Measurements from ENCODE around the gene PEBP1. TPM values are rescaled to one million over a fixed set of nuclear protein-coding genes. Genes with fewer than 3 reads are reported as not detected.

Gene PEBP1
- polyA plus RNA-seq, 1 experiment: 149 TPM

DNA sequence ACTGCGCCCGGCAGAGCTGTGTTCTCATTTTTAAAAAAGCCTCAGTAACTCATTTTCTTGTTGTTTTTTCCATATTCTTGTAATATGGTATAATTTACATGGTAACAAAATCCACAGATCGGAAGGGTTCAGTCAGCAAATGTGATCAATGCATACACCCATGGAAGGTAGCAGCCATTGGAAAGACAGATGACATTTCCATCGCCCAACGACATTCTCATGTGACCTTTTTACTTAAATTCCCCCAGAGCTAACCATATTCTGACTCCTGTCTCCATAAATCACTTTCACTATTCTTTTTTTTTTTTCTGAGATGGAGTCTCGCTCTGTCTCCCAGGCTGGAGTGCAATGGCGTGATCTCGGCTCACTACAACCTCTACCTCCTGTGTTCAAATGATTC, 4.9 kb downstream of the PEBP1 start:
- TF ChIP-seq, protein P1, sequence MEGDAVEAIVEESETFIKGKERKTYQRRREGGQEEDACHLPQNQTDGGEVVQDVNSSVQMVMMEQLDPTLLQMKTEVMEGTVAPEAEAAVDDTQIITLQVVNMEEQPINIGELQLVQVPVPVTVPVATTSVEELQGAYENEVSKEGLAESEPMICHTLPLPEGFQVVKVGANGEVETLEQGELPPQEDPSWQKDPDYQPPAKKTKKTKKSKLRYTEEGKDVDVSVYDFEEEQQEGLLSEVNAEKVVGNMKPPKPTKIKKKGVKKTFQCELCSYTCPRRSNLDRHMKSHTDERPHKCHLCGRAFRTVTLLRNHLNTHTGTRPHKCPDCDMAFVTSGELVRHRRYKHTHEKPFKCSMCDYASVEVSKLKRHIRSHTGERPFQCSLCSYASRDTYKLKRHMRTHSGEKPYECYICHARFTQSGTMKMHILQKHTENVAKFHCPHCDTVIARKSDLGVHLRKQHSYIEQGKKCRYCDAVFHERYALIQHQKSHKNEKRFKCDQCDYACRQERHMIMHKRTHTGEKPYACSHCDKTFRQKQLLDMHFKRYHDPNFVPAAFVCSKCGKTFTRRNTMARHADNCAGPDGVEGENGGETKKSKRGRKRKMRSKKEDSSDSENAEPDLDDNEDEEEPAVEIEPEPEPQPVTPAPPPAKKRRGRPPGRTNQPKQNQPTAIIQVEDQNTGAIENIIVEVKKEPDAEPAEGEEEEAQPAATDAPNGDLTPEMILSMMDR (IDR thresholded peaks at IDR 0.05; ENCODE audit: low read depth, low read length): no peak
- DNase-seq (ENCODE audit: low read depth, low spot score): no peak
- ChIA-PET CTCF (interaction anchor here (0.6 to 1.8 kb wide), 4 partner anchors 19 to 235 kb away, joined by 3 to 8 read pairs (median 4); partner anchors contain the start of gene SUDS3), POLR2A (interaction anchor here (0.6 kb wide), 1 partner anchor 92 kb away, joined by 3 read pairs; no protein-coding TSS in a partner anchor)
- Histone ChIP-seq H3K4me3 (ENCODE audit: low read depth, low read length) (no peak overlapping the region), H3K27ac (ENCODE audit: low read depth, low read length) (no peak overlapping the region), H3K9me3 (ENCODE audit: control insufficient read depth, insufficient read depth, low read length) (no peaks in the 10 kb centered on the region), H3K27me3 (ENCODE audit: control insufficient read depth, insufficient read depth, low read length) (no peaks in the 10 kb centered on the region)

DNA sequence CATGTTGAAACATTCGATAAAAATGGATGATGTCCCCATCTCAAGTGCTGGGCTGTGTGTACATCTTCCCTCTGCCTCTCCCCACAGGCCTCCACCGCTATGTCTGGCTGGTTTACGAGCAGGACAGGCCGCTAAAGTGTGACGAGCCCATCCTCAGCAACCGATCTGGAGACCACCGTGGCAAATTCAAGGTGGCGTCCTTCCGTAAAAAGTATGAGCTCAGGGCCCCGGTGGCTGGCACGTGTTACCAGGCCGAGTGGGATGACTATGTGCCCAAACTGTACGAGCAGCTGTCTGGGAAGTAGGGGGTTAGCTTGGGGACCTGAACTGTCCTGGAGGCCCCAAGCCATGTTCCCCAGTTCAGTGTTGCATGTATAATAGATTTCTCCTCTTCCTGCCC, 8.6 kb downstream of the PEBP1 start:
- Histone ChIP-seq H3K9me3 (ENCODE audit: control insufficient read depth, insufficient read depth, low read length) (no peaks in the 10 kb centered on the region), H3K27me3 (ENCODE audit: control insufficient read depth, insufficient read depth, low read length) (no peaks in the 10 kb centered on the region), H3K4me3 (ENCODE audit: low read depth, low read length) (no peak overlapping the region), H3K27ac (ENCODE audit: low read depth, low read length) (no peak overlapping the region)
- TF ChIP-seq, protein P1 (IDR thresholded peaks at IDR 0.05; ENCODE audit: low read depth, low read length): no peak
- DNase-seq (ENCODE audit: low read depth, low spot score): no peak
- CTCF ChIA-PET: no interaction called here
- POLR2A ChIA-PET: no interaction called here

DNA sequence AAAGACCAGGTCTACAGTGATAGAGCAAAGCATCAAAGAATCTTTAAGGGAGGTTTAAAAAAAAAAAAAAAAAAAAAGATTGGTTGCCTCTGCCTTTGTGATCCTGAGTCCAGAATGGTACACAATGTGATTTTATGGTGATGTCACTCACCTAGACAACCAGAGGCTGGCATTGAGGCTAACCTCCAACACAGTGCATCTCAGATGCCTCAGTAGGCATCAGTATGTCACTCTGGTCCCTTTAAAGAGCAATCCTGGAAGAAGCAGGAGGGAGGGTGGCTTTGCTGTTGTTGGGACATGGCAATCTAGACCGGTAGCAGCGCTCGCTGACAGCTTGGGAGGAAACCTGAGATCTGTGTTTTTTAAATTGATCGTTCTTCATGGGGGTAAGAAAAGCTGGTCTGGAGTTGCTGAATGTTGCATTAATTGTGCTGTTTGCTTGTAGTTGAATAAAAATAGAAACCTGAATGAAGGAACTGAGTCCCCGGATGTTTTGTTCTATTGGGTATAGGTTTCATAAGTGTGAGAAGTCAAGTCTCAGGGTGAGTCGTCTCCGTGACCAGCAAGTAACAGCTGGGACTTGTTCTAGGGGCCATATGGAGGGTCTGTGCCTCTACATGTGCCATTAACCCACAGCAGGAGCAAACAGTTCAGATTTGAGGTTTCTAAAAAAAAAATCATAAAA, 9.3 kb downstream of the PEBP1 start:
- Histone ChIP-seq H3K9me3 (ENCODE audit: control insufficient read depth, insufficient read depth, low read length) (no peaks in the 10 kb centered on the region), H3K4me3 (ENCODE audit: low read depth, low read length) (no peak overlapping the region), H3K27ac (ENCODE audit: low read depth, low read length) (no peak overlapping the region), H3K27me3 (ENCODE audit: control insufficient read depth, insufficient read depth, low read length) (no peaks in the 10 kb centered on the region)
- CTCF ChIA-PET: interaction anchor here (0.8 kb wide), 1 partner anchor 233 kb away, joined by 4 read pairs; no protein-coding TSS in a partner anchor
- POLR2A ChIA-PET: interaction anchor here (0.9 kb wide), 1 partner anchor 10 kb away, joined by 3 read pairs; the partner anchor contains the start of gene PEBP1
- TF ChIP-seq, protein P1 (IDR thresholded peaks at IDR 0.05; ENCODE audit: low read depth, low read length): no peak
- DNase-seq (ENCODE audit: low read depth, low spot score): no peak

DNA sequence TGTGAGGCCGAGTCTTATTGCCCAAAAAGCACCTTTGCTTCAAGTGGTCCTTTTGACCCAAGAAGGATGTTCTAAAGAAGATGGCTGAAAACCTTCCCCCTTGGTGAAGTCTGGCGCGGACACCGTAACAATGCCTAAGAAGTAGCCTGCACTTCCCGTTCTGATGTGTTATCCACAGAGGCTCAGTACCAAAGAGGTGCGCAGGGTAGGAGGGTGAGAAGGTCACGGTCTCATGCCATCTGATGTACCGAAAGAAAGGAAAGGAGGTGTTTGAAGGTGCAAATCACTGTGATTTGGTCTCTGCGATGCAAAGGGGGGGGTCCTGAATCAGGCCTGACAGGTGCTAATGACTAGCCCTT, 9.9 kb downstream of the PEBP1 start:
- Histone ChIP-seq H3K27ac (ENCODE audit: low read depth, low read length) (no peak overlapping the region), H3K4me3 (ENCODE audit: low read depth, low read length) (no peak overlapping the region), H3K27me3 (ENCODE audit: control insufficient read depth, insufficient read depth, low read length) (no peaks in the 10 kb centered on the region), H3K9me3 (ENCODE audit: control insufficient read depth, insufficient read depth, low read length) (no peaks in the 10 kb centered on the region)
- POLR2A ChIA-PET: interaction anchor here (0.9 kb wide), 1 partner anchor 10 kb away, joined by 3 read pairs; the partner anchor contains the start of gene PEBP1
- DNase-seq (ENCODE audit: low read depth, low spot score): no peak
- CTCF ChIA-PET: interaction anchor here (0.8 kb wide), 1 partner anchor 233 kb away, joined by 4 read pairs; no protein-coding TSS in a partner anchor
- TF ChIP-seq, protein P1 (IDR thresholded peaks at IDR 0.05; ENCODE audit: low read depth, low read length): no peak

DNA sequence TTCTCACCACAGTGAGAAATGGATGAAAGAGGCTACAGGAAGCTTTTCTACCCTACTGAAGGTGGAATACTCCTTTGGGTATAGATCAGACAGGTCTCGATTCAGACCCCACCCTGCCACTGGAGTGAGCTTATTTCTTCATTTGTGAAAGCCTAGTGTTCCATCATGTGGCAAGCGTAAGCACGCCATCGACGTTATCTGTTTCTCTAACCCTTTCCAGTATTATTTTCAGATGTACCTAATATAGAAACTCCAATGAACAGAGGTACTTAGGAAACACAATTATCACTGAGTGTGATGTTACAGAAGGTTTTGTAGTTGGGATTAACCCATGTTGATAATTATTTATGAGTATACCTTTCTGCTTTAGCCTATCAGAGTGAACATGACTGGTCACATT, 12.4 kb downstream of the PEBP1 start:
- TF ChIP-seq, protein P1 (IDR thresholded peaks at IDR 0.05; ENCODE audit: low read depth, low read length): no peak
- ChIA-PET CTCF (no interaction called here), POLR2A (interaction anchor here (0.9 kb wide), 1 partner anchor 11 kb away, joined by 3 read pairs; no protein-coding TSS in a partner anchor)
- no peak overlapping the region for H3K4me3 ChIP-seq (ENCODE audit: low read depth, low read length)
- no peak overlapping the region for H3K27ac ChIP-seq (ENCODE audit: low read depth, low read length)
- no peak for DNase-seq (ENCODE audit: low read depth, low spot score)
- no peaks in the 10 kb centered on the region for H3K9me3 ChIP-seq (ENCODE audit: control insufficient read depth, insufficient read depth, low read length)
- H3K27me3 ChIP-seq (ENCODE audit: control insufficient read depth, insufficient read depth, low read length): no peaks in the 10 kb centered on the region
